ENCODE measurements around the gene IL20. TPM values are rescaled to one million over a fixed set of nuclear protein-coding genes. Genes with fewer than 3 reads are reported as not detected.

The IL20 gene
- total and polyA plus RNA-seq, 2 experiments from 2014 or later = not detected

DNA sequence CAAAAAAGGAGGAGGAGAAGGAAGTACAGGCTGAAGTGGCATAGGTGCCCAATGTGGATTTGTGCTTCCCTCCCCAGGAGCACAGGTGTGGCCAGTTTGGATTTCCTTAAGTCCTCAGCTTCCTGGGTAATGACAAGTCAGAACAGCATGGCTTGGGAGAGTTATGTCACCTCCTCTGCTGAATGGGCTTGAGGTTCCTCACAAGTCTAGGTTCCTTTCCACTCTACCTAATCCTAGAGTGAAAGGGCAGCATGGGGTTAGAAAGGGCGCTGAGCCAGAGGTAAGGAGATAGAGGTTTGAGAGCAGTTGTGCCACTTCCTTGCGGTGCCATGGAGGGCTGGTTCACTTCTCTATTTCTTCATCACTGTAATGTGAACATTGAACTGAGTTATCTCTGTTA is 35.5 kb upstream of the IL20 start:
- H3K4me1 ChIP-seq (ENCODE audit: insufficient read depth) = no peaks in the 10 kb centered on the region
- TF ChIP-seq EZH2phosphoT487 (IDR thresholded peaks at IDR 0.05; ENCODE audit: insufficient read depth, low read depth) = no peak
- no peak for TF ChIP-seq EZH2 (IDR thresholded peaks at IDR 0.05; ENCODE audit: insufficient read depth, poor library complexity, severe bottlenecking)
- no peak overlapping the region for H3K9ac ChIP-seq
- no peak overlapping the region for H3K4me3 ChIP-seq
- H3K9me3 ChIP-seq (ENCODE audit: low read depth) = no peaks in the 10 kb centered on the region
- H2AFZ ChIP-seq = no peak overlapping the region
- in situ Hi-C loops (cut with MboI) = no loop called here
- DNase-seq = no peak
- no peak overlapping the region for H3K27ac ChIP-seq
- H4K20me1 ChIP-seq (ENCODE audit: insufficient read depth) = no peaks in the 10 kb centered on the region
- WGBS, 2 experiments (ENCODE audit: low coverage in 1 of 2, low lambda C conversion rate in 2 of 2, missing lambda C conversion rate in 2 of 2) = 54 to 62% methylated on average over 2 of the region's 2 CpGs
- no peaks in the 10 kb centered on the region for H3K36me3 ChIP-seq (ENCODE audit: low read depth)
- no peaks in the 10 kb centered on the region for H3K9me2 ChIP-seq (ENCODE audit: insufficient read depth)
- no peaks in the 10 kb centered on the region for H3F3A ChIP-seq (ENCODE audit: insufficient read depth)
- H3K27me3 ChIP-seq (replicated peaks; ENCODE audit: insufficient read depth) = no peaks in the 10 kb centered on the region; the same call in none of the 2 replicates
- no peak overlapping the region for H3K4me2 ChIP-seq (ENCODE audit: unreplicated experiment)
- no peaks in the 10 kb centered on the region for H3K79me2 ChIP-seq (ENCODE audit: insufficient read depth)

GRCh38 chr1:206831650-206832049 is 33.8 kb upstream of the IL20 start:
- in situ Hi-C loops (cut with MboI) = no loop called here
- Histone ChIP-seq H3K9ac (no peak overlapping the region), H4K20me1 (ENCODE audit: insufficient read depth) (no peaks in the 10 kb centered on the region), H3K9me2 (ENCODE audit: insufficient read depth) (no peaks in the 10 kb centered on the region), H3K9me3 (ENCODE audit: low read depth) (no peaks in the 10 kb centered on the region), H3K4me3 (no peak overlapping the region), H3K79me2 (ENCODE audit: insufficient read depth) (no peaks in the 10 kb centered on the region), H3F3A (ENCODE audit: insufficient read depth) (no peaks in the 10 kb centered on the region), H3K4me1 (ENCODE audit: insufficient read depth) (no peaks in the 10 kb centered on the region), H3K27ac (no peak overlapping the region), H3K36me3 (ENCODE audit: low read depth) (no peaks in the 10 kb centered on the region), H3K27me3 (replicated peaks; ENCODE audit: insufficient read depth) (no peaks in the 10 kb centered on the region; the same call in none of the 2 replicates), H2AFZ (no peak overlapping the region), H3K4me2 (ENCODE audit: unreplicated experiment) (no peak overlapping the region)
- no peak for DNase-seq
- TF ChIP-seq EZH2phosphoT487 (IDR thresholded peaks at IDR 0.05; ENCODE audit: insufficient read depth, low read depth) = no peak
- no peak for TF ChIP-seq EZH2 (IDR thresholded peaks at IDR 0.05; ENCODE audit: insufficient read depth, poor library complexity, severe bottlenecking)
- WGBS, 2 experiments (ENCODE audit: low coverage in 1 of 2, low lambda C conversion rate in 2 of 2, missing lambda C conversion rate in 2 of 2) = 67 to 70% methylated on average over 4 of the region's 4 CpGs

GRCh38 chr1:206832352-206832880 is 33.0 kb upstream of the IL20 start:
- no peak for TF ChIP-seq EZH2 (IDR thresholded peaks at IDR 0.05; ENCODE audit: insufficient read depth, poor library complexity, severe bottlenecking)
- no peak for TF ChIP-seq EZH2phosphoT487 (IDR thresholded peaks at IDR 0.05; ENCODE audit: insufficient read depth, low read depth)

GRCh38 chr1:206833106-206833680 is 32.2 kb upstream of the IL20 start:
- H3K4me1 ChIP-seq (ENCODE audit: insufficient read depth) = no peaks in the 10 kb centered on the region
- H4K20me1 ChIP-seq (ENCODE audit: insufficient read depth) = no peaks in the 10 kb centered on the region
- H3K9me3 ChIP-seq (ENCODE audit: low read depth) = no peaks in the 10 kb centered on the region
- H3K9me2 ChIP-seq (ENCODE audit: insufficient read depth) = no peaks in the 10 kb centered on the region
- H3K4me3 ChIP-seq = no peak overlapping the region
- TF ChIP-seq EZH2 (IDR thresholded peaks at IDR 0.05; ENCODE audit: insufficient read depth, poor library complexity, severe bottlenecking) = no peak
- TF ChIP-seq EZH2phosphoT487 (IDR thresholded peaks at IDR 0.05; ENCODE audit: insufficient read depth, low read depth) = no peak
- no peak overlapping the region for H3K9ac ChIP-seq
- DNase-seq = no peak
- no peaks in the 10 kb centered on the region; the same call in none of the 2 replicates for H3K27me3 ChIP-seq (replicated peaks; ENCODE audit: insufficient read depth)
- 91 to 92% methylated on average over 2 of the region's 2 CpGs for WGBS, 2 experiments (ENCODE audit: low coverage in 1 of 2, low lambda C conversion rate in 2 of 2, missing lambda C conversion rate in 2 of 2)
- no peak overlapping the region for H3K27ac ChIP-seq
- no peaks in the 10 kb centered on the region for H3K79me2 ChIP-seq (ENCODE audit: insufficient read depth)
- H3K36me3 ChIP-seq (ENCODE audit: low read depth) = no peaks in the 10 kb centered on the region
- in situ Hi-C loops (cut with MboI) = no loop called here
- no peak overlapping the region for H2AFZ ChIP-seq
- no peaks in the 10 kb centered on the region for H3F3A ChIP-seq (ENCODE audit: insufficient read depth)
- no peak overlapping the region for H3K4me2 ChIP-seq (ENCODE audit: unreplicated experiment)

More at GRCh38 chr1:206832352-206832880, 33.0 kb upstream of the IL20 start:
- in situ Hi-C loops (cut with MboI) = no loop called here
- no peak for DNase-seq
- 26 to 47% methylated on average over 2 of the region's 2 CpGs for WGBS, 2 experiments (ENCODE audit: low coverage in 1 of 2, low lambda C conversion rate in 2 of 2, missing lambda C conversion rate in 2 of 2)
- Histone ChIP-seq H3K36me3 (ENCODE audit: low read depth) (no peaks in the 10 kb centered on the region), H3K9me2 (ENCODE audit: insufficient read depth) (no peaks in the 10 kb centered on the region), H3K4me3 (no peak overlapping the region), H3K9ac (no peak overlapping the region), H3K4me2 (ENCODE audit: unreplicated experiment) (no peak overlapping the region), H4K20me1 (ENCODE audit: insufficient read depth) (no peaks in the 10 kb centered on the region), H2AFZ (no peak overlapping the region), H3K9me3 (ENCODE audit: low read depth) (no peaks in the 10 kb centered on the region), H3K27ac (no peak overlapping the region), H3K79me2 (ENCODE audit: insufficient read depth) (no peaks in the 10 kb centered on the region), H3K27me3 (replicated peaks; ENCODE audit: insufficient read depth) (no peaks in the 10 kb centered on the region; the same call in none of the 2 replicates), H3F3A (ENCODE audit: insufficient read depth) (no peaks in the 10 kb centered on the region), H3K4me1 (ENCODE audit: insufficient read depth) (no peaks in the 10 kb centered on the region)
